GM12892 (cell line): Measurements from ENCODE around the gene GPR82. TPM values are rescaled to one million over a fixed set of nuclear protein-coding genes. Genes with fewer than 3 reads are reported as not detected.
"Not testable (repeated sequence)": the region's sequence is repeated elsewhere in the genome, so short reads cannot be mapped to it uniquely, and the experiment has no call there.

ENCODE experiments used
- DNase-seq: peaks from one replicate; pipeline ENCODE4 v3.0.0; 2011; ENCODE audit not compliant: insufficient read length
- FAIRE-seq: peaks from 2 replicates; lab custom pipeline; 2011; peaks lifted over from hg19 to GRCh38; lab: Jason Lieb, UNC
- POLR2A ChIP-seq: IDR thresholded peaks from 2 replicates; pipeline ENCODE4 v1.6.1; 2011; ENCODE audit warnings: low read depth, low read length, control low read depth
- POLR2AphosphoS5 ChIP-seq: IDR thresholded peaks from 2 replicates; pipeline ENCODE4 v1.6.1; 2011; ENCODE audit warnings: low read depth, low read length, control low read depth
- TAF1 ChIP-seq: IDR thresholded peaks from 2 replicates; pipeline ENCODE4 v1.6.1; 2011; ENCODE audit warnings: low read depth, mild to moderate bottlenecking, control low read depth, low read length, borderline replicate concordance
- polyA plus RNA-seq: library from polyadenylated mRNA; unstranded; fragments of >200 nt; gene quantifications from one replicate; pipeline ENCODE4 v1.2.1, GENCODE V29; 2012; ENCODE audit warnings: missing spikeins, inconsistent platforms; ENCODE audit not compliant: missing spikeins

The GPR82 gene, protein sequence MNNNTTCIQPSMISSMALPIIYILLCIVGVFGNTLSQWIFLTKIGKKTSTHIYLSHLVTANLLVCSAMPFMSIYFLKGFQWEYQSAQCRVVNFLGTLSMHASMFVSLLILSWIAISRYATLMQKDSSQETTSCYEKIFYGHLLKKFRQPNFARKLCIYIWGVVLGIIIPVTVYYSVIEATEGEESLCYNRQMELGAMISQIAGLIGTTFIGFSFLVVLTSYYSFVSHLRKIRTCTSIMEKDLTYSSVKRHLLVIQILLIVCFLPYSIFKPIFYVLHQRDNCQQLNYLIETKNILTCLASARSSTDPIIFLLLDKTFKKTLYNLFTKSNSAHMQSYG
- not detected for polyA plus RNA-seq

DNA sequence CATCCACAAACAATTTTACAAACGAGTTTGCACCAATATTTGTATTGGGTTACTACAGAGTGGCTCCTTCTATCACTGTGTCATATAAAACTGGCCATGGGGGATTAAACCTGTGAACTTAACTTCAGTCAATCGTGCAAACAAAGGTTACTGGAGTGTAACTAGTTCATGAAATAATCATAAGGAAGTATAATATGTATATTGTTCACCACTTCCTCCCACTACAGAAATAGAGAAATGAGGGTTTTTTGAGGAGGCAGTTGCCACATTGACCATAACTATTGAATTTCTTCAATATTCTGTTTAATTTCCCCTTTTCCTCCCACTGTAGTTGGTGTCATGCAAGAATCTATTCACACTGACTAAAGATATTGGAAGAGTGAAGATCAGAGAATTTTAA, at the start of gene GPR82:
TSS of gene GPR82 (plus strand) at position 356 of the 400 bp plus-strand sequence. CDS start 2,846 bp downstream, outside the sequence.
- TF ChIP-seq POLR2A (no peak), POLR2AphosphoS5 (no peak), TAF1 (no peak)
- no peak for DNase-seq
- no peak for FAIRE-seq

DNA sequence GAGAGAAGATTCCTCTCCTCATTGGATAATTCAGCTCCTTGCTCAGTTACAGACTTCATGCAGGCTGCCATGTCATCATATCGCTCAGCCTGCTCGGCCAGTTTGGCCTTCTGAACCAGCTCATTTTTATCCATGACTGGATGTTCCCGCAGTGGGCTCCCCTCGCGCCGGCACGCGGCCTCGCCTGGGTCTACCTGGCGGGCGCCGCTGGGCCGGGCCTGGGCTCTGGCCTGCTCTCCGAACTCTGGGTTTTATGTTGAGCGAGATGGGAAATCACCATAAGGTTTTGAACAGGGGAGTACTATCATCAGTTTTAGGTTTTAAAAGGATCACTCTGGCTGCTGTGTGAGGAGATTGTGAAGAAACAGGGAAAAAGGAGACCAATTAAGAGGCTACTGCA, 47.6 kb upstream of the GPR82 start:
- not testable (repeated sequence) for FAIRE-seq, DNase-seq

DNA sequence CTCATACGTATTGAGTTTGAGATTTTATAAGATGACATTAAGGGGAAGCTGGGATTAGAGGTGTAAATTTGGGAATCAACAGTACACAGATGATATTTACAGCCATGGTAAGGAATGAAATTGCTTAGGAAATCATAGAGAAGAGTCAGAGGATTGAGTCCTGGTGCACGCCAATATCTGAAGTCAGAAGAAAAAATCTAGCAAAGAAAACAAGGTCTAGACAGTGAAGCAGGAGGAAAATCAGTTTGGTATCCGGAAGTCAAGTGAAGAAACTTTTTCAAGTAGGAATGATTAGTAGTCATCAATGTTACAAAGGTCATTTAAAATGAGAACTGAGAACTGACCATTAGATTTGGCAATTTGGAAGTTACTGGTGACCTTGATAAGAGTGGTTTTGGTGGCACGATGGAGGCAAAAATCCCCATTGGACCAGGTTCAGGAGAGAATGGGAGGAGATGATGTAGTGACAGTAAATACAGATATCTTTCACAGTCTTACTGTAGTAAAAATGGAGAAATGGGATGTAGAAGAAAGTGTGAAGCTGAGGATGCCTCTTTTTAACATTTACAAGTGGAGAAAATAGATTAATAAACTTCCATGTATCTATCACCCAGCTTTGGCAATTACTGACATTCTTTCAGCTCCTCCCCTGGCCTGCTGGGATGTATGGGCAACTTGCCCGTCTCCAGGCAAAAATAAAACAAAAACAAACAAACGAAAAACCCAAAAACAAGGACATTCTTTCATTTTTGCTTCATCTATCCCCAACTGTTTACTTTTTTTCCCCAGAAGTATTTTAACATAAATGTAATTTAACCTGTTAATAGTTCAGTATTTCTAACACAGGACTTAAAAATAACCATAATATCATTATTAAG, 46.6 kb upstream of the GPR82 start:
- TF ChIP-seq POLR2AphosphoS5 (no peak), POLR2A (no peak)
- DNase-seq: no peak
- FAIRE-seq: no peak

DNA sequence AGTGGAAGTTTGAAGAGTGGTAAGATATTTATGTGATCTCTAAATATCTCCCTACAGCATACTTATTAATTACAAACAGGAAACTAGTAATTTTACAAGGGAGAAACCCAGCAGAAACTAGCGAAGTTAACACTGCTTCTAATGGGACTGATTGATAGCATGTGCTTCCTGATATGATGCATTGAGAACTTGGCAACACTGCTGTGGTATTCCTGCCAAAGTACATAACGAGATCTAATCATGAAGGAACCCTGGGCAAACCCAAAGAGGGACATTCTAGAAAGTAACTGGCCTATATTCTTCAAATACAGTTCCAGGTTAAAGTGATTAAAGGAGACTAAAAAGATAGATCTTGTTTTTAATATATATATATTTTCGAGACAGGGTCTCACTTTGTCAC, 39.8 kb upstream of the GPR82 start:
- TF ChIP-seq POLR2A (no peak), TAF1 (no peak), POLR2AphosphoS5 (no peak)
- DNase-seq: no peak
- peak; percentile 46 for FAIRE-seq

DNA sequence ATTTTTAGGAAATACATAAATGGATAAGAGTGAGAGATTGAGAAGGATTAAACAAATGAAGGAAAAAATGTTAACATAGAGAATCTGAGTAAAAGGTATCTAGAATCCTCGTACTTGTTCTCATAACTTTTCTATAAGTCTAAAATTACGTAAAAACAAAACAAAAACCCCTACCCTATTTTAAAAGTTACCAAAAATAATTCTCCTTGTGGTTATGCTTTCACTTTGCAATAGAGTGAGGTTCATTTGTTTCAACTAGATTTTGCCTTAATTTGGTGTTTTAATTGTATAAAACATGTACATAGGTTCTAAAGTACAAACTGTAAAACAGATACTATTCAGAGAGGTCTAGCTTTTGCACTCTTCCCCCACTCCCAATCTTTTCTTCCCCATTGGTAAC, 39.0 kb upstream of the GPR82 start:
- TF ChIP-seq POLR2A: no peak
- FAIRE-seq (no peak), DNase-seq (no peak)

DNA sequence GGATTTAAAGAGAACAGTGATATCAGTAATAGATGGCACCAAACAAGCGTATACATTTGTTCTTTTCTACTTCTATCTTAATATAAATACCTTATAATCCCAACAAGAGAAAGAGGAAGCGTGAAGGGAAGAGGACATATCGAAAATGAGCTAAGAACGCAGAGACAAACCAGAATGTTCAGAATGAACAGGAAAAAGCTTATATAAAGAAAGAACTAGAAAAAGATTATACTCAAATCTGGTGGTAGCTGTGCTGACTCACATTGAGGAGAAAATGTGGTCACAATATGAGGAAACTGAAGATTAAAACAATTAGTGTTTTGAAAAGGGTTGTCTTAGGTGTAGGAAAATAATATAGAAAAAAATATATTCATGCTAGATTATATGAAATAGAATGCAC, 37.2 kb upstream of the GPR82 start:
- TF ChIP-seq TAF1 (no peak), POLR2AphosphoS5 (no peak), POLR2A (no peak)
- FAIRE-seq (no peak), DNase-seq (no peak)

DNA sequence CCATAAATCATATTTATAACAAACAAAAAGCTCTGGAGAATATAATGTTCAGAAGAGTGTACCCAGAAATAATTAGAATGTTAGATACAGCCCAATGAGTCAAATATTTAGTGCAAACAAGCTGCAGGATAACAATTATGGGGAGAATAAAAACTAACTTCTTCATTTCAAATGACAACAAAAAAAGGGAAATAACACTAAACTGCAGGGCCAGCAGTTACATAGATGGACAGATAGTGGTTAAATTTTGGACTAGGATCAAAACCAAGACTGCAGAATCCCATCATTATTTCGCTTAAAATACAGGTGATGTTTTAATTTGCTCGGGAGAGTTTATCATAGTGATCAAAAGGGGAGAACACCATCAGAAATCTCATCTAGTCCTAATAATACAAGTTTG, 35.8 kb upstream of the GPR82 start:
- no peak for TF ChIP-seq POLR2A
- no peak for TF ChIP-seq POLR2AphosphoS5
- TF ChIP-seq TAF1: no peak
- DNase-seq (no peak), FAIRE-seq (no peak)

DNA sequence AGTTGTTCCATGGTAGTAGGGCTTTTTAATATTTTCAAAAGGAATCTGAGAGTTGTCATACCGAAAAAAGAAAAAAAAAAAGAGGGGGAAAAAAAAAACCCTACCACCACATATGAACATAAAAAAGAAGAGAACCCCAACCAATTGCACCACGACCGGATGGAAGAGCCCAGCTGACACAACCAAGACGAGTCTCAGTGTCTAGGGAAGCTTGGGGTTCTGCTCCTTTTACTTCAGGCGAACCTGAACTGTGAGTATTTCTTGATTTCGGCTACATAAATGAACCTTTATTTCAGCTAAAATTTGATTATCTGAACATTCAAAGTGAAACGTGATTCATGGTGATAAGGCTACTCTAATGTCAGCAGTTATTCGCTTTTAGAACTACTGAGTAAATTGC, 35.1 kb upstream of the GPR82 start, which contains the start of gene GPR34:
TSS of gene GPR34 (plus strand) at position 139 of the 400 bp plus-strand sequence. CDS start 6,661 bp downstream, outside the sequence.
- no peak for DNase-seq
- no peak for FAIRE-seq
- no peak for TF ChIP-seq TAF1
- no peak for TF ChIP-seq POLR2AphosphoS5
- no peak for TF ChIP-seq POLR2A

DNA sequence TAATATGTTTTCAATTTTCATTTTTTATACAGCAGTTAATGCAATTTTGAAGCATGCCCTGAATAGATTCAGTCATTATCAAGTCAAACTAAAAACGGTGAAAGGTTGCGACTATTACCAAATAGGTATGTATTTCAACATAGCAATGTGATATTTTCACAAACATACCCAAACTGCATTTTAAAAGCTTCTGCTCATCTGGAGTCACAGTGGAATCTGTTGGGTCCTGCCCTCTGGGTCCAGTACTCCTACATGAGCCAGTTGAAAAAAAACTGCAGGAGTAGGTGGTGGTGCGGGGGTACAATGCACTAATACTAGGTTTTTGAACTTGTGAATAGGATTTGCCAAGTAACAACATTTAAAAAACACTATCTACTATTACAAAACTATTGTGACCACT, 34.3 kb upstream of the GPR82 start:
- no peak for DNase-seq
- FAIRE-seq: no peak
- TF ChIP-seq TAF1: no peak
- no peak for TF ChIP-seq POLR2AphosphoS5
- TF ChIP-seq POLR2A: no peak

DNA sequence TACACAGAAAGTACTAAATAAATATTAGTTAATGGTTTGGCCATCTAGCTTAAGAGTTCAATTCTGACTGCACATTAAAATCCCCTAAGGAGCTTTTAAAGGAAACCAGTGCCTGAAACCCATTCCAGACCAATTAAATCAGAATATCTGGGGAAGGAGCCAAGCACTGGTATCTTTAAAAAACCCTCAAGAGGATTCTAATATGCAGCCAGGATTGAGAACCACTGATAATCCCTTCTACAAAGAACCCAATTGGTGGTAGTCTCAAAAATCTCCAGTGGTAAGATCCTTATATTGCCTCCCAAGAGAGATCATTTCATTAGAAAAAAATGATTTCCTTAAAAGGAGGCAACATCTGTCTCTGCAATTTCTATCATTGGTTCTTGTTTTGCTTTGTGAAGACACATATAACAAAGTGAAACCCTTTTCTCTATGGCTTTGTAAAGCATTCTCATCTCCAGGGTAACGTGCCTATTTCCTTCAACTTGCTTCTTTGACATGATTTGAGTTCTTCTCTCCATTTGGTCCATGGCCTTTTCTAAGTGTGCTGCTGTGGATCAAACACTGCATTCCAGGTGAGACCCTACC, 31.7 kb upstream of the GPR82 start:
- TF ChIP-seq POLR2AphosphoS5 (no peak), TAF1 (no peak), POLR2A (no peak)
- DNase-seq (no peak), FAIRE-seq (no peak)

DNA sequence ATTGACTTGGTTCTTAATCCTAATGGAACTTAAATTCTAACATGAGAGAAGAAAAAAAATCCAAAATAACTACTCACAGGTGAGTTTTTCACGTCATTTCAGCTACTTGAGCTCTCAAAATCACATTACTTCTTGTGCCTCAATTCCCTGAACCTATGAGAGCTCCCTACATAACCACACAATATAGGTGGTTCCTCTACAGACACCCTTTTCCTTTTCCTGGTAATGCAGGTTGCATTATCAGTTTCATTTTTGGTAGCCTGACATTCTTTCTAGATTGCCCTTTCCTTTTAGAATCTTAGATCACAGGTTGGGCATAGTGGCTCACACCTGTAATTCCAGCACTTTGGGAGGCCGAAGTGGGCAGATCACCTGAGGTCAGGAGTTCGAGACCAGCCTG, 31.0 kb upstream of the GPR82 start:
- FAIRE-seq: no peak
- TF ChIP-seq POLR2AphosphoS5 (no peak), POLR2A (no peak), TAF1 (no peak)
- no peak for DNase-seq
